NB4 (cell line): ENCODE data around the gene L1CAM.

Source experiments
- DNase-seq: peaks from one replicate; pipeline ENCODE4 v3.0.0; 2010; ENCODE audit warnings: low read depth
- H3K4me3 ChIP-seq: one replicate; pipeline ENCODE4 v1.5.1; 2011; ENCODE audit warnings: mild to moderate bottlenecking, low read depth, low read length, moderate library complexity
- MYC ChIP-seq: IDR thresholded peaks from 2 replicates; pipeline ENCODE4 v1.6.1; 2011; ENCODE audit warnings: low read depth, low read length
- POLR2A ChIP-seq: IDR thresholded peaks from 2 replicates; pipeline ENCODE4 v1.6.1; 2011; ENCODE audit warnings: mild to moderate bottlenecking; ENCODE audit not compliant: insufficient read length; ENCODE audit errors: extremely low read depth
- TF ChIP-seq, protein P1 (sequence below): IDR thresholded peaks from 2 replicates; pipeline ENCODE4 v1.6.1; 2011; ENCODE audit warnings: low read depth, low read length
- TF ChIP-seq, protein P2 (sequence below): IDR thresholded peaks from one replicate; pipeline ENCODE4 v1.5.1; 2012; ENCODE audit warnings: low read depth, low read length

L1CAM gene

GRCh38 chrX:153878345-153878744 lies 7.6 kb downstream of the L1CAM start:
- no peak overlapping the region for H3K4me3 ChIP-seq

DNA sequence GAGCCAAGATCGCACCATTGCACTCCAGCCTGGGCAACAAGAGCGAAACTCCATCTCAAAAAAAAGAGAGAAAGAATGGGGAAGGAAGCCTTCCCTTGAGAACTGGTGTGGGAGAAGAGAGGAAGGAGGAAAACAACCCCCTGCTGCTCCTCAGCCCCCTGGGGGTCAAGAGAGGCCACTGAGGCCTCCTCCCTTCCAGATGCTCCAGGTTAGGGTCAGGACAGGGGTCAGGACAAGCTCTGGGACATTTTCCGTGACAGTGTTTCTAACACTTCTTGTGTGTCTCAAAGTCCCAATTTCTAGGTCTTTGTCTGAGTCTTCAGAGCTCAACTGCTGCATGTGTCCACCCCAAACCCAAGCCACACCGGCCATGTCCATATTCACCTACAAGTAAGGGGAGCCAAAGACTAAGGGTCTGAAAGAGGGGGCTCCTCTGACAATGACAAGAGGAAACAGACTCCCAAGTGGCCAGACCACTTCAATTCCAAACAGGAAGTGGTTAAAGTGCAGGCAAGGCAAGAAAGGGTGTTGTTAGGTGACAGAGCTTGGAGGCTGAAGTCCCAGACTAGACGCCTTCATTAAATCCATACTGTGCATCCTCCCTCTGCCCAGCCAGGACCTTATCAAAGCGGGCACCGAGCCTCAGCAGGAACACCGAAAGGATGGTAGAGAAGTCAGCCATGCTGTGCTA lies 8.3 kb downstream of the L1CAM start:
- TF ChIP-seq, protein P1, sequence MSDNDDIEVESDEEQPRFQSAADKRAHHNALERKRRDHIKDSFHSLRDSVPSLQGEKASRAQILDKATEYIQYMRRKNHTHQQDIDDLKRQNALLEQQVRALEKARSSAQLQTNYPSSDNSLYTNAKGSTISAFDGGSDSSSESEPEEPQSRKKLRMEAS: no peak
- TF ChIP-seq, protein P2, sequence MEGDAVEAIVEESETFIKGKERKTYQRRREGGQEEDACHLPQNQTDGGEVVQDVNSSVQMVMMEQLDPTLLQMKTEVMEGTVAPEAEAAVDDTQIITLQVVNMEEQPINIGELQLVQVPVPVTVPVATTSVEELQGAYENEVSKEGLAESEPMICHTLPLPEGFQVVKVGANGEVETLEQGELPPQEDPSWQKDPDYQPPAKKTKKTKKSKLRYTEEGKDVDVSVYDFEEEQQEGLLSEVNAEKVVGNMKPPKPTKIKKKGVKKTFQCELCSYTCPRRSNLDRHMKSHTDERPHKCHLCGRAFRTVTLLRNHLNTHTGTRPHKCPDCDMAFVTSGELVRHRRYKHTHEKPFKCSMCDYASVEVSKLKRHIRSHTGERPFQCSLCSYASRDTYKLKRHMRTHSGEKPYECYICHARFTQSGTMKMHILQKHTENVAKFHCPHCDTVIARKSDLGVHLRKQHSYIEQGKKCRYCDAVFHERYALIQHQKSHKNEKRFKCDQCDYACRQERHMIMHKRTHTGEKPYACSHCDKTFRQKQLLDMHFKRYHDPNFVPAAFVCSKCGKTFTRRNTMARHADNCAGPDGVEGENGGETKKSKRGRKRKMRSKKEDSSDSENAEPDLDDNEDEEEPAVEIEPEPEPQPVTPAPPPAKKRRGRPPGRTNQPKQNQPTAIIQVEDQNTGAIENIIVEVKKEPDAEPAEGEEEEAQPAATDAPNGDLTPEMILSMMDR: no peak
- no peak for TF ChIP-seq MYC
- DNase-seq: peak; percentile 65
- H3K4me3 ChIP-seq: no peak overlapping the region

More at GRCh38 chrX:153878345-153878744, 7.6 kb downstream of the L1CAM start:
- no peak for TF ChIP-seq MYC
- TF ChIP-seq, protein P1: no peak
- no peak for TF ChIP-seq POLR2A
- TF ChIP-seq, protein P2: no peak
- DNase-seq: peak; percentile 44

DNA sequence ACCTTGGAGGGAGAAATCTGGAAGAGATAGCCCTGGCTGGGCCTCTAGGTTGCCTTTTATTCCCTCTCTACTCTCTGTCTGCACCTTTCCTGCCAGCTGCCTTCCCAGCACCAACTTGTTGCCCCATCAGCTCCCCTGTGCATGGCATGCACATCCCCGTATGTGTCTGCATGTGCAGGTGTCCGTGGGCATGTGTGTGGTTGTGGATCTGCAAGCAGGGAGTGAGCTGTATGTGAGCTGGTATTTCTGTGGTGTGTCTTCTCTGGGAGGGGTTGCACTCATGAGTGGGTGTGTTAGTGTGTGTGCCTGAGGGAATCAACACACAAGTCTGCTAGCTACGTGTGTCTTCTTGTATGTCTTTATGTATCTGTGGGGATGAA lies 9.9 kb downstream of the L1CAM start:
- TF ChIP-seq POLR2A (no peak), MYC (no peak)
- TF ChIP-seq, protein P1: no peak
- TF ChIP-seq, protein P2: no peak
- no peak for DNase-seq

DNA sequence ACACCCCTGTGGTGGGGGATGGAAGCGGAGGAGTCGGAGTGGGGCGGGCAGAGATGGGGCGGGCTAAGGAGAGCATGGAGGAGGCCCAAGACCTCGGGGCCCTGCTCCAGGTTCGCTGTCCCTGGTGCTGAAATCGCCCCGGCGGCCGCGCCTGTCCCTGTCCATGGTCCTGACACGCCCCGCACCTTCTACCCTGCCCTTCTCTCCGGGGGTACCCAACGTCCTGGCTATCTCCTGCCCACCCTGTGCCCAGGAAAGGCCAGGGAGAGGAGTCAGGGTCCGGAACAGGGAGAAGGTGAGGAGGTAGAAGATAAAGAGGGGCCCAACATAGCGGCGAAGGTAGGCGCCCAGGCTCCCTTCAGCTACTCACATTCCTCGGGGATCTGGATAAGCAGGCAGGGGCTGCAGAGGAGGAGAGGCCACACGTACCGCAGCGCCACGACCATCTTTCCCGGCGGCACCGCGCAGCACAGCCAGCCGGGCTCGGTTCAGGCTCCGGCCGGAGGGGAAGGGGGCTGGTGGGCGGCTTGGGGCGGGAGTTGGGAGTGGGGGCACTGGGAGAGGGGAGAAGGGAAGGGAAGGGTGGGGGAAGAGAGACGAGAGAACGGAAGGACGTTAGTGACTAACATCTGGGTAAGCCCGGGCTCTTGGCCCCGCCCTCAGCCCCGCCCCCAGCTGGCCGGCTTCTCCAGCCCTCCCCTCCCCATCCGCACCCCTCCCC lies 10.4 kb downstream of the L1CAM start:
- no peak overlapping the region for H3K4me3 ChIP-seq
- TF ChIP-seq, protein P1: peak; percentile 85
- TF ChIP-seq MYC (peak; percentile 59), POLR2A (no peak)
- TF ChIP-seq, protein P2: no peak
- peak; percentile 66 for DNase-seq

More for the DNA sequence above, 9.9 kb downstream of the L1CAM start:
- no peak overlapping the region for H3K4me3 ChIP-seq

DNA sequence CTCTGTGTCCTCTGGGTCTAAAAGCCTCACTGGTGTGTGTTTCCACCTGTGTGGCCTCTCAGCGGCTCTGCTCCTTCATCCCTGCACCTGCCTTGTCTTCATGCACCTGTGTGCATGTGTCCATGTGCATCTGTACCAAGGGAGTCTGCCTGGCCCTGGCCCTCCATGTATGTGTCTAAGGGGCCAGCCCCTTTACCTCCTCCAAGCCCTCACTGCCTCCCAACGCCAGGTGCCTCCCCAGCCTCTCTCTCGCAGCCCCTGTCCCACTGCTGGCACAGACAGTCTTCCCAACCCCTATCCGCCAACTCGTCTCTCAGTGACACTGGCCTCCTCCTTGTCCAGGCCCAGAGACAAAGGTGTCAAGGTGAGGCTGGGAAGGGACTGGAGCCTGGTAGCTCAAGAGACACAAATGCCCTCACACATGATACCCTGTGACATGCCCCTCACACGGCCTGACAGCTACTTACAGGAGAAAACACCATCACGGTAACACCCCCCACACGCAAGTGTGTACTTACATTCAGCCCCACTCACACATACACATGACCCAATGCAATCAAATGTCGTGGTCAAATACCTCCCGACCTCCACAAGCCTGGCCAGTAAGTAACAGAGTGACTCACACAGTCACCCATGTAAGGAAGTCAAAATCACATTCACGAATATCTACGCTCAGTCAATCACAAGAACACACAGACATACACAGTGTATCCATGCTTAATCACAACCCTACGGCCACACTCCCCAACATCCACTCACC lies 11.4 kb downstream of the L1CAM start:
- DNase-seq: no peak
- TF ChIP-seq, protein P2: no peak
- TF ChIP-seq, protein P1: no peak
- TF ChIP-seq POLR2A (no peak), MYC (no peak)
- H3K4me3 ChIP-seq: no peak overlapping the region
